Neural progenitor cell (in vitro differentiated cells): Measurements from ENCODE around the gene BTBD9.

ENCODE experiments used
- CTCF ChIP-seq: fragments of 200-600 bp; sonication (generic); IDR thresholded peaks from 2 replicates; pipeline ENCODE4 v1.5.1; 2017; ENCODE audit warnings: antibody characterized with exemption, mild to moderate bottlenecking
- EZH2 ChIP-seq: fragments of 200-600 bp; sonication (generic); IDR thresholded peaks from 2 replicates; pipeline ENCODE4 v1.6.1; 2017; ENCODE audit warnings: antibody characterized with exemption, mild to moderate bottlenecking, moderate library complexity
- EZH2phosphoT487 ChIP-seq: fragments of 200-600 bp; sonication (generic); IDR thresholded peaks from 2 replicates; pipeline ENCODE4 v1.6.1; 2017; ENCODE audit warnings: antibody characterized with exemption

- no peak for TF ChIP-seq CTCF
- TF ChIP-seq EZH2, result no peak
- TF ChIP-seq EZH2phosphoT487, result no peak
Measured at GRCh38 chr6:38588631-38589366, 50.9 kb downstream of the BTBD9 start.
